Measurements from ENCODE around the gene SDHAF1.

- no peak for TF ChIP-seq CTCF (conservative IDR thresholded peaks at IDR 0.05; ENCODE audit: low read length)
- TF ChIP-seq EZH2phosphoT487 (IDR thresholded peaks at IDR 0.05; ENCODE audit: borderline replicate concordance, low read depth, low read length) = no peak
Observed at GRCh38 chr19:35986664-35987570, 8.1 kb upstream of the SDHAF1 start.
